Measurements from ENCODE around the gene ZNF141. TPM values are rescaled to one million over a fixed set of nuclear protein-coding genes. Genes with fewer than 3 reads are reported as not detected.

Gene ZNF141
- total RNA-seq, 1 experiment from 2014 or later: 42.1 TPM

GRCh38 chr4:306551-306961 lies 31.1 kb upstream of the ZNF141 start:
- DNase-seq: no peak
- no peak overlapping the region for H2BK15ac ChIP-seq (ENCODE audit: low read depth, low read length)
- no peaks in the 10 kb centered on the region for H3K9me3 ChIP-seq (ENCODE audit: control insufficient read depth, low read depth, low read length)
- H3K14ac ChIP-seq (ENCODE audit: insufficient read depth, low read length): no peak overlapping the region
- H4K8ac ChIP-seq (replicated peaks; ENCODE audit: insufficient read length, low read depth, low read length): no peak overlapping the region
- no peak overlapping the region for H4K91ac ChIP-seq (ENCODE audit: insufficient read length, low read depth, low read length)
- H2AFZ ChIP-seq (ENCODE audit: low read length): no peak overlapping the region
- no peaks in the 10 kb centered on the region for H4K20me1 ChIP-seq (ENCODE audit: control insufficient read depth, insufficient read depth, insufficient read length)
- H3K56ac ChIP-seq (ENCODE audit: insufficient read length, low read depth, low read length): no peak overlapping the region
- peaks cover 3% of the 10 kb centered on the region for H3K23me2 ChIP-seq (ENCODE audit: insufficient read length, low read depth, low read length, poor library complexity, severe bottlenecking)
- Mint-ChIP-seq H3K27ac (no peak overlapping the region), H3K4me1 (peaks cover 5 to 10% of the 10 kb centered on the region in 2 experiments), H3K27me3 (ENCODE audit: low read depth) (no peaks in the 10 kb centered on the region; the same call in none of the 2 replicates), H3K36me3 (ENCODE audit: insufficient read depth in 1 of 3, low read depth in 3 of 3) (peaks cover 22 to 27% (median 22%) of the 10 kb centered on the region in 3 experiments), H3K9me3 (peaks cover 74 to 82% of the 10 kb centered on the region in 2 experiments), H3K4me3 (no peak overlapping the region)
- H3K27ac ChIP-seq (ENCODE audit: insufficient read length, low read depth, low read length): no peak overlapping the region
- H4K5ac ChIP-seq (ENCODE audit: insufficient read length, low read depth, low read length): no peak overlapping the region
- H3K79me1 ChIP-seq (ENCODE audit: insufficient read depth, low read depth, low read length, poor library complexity, severe bottlenecking): peaks cover 5% of the 10 kb centered on the region
- H3K4me2 ChIP-seq (ENCODE audit: insufficient read depth, insufficient read length, low read length): no peak overlapping the region
- no peak overlapping the region for H3K4ac ChIP-seq (ENCODE audit: low read depth, low read length)
- H2BK120ac ChIP-seq (ENCODE audit: low read depth, low read length, poor library complexity, severe bottlenecking): no peak overlapping the region
- no peaks in the 10 kb centered on the region for H3K27me3 ChIP-seq (ENCODE audit: insufficient read depth, low read length)
- H2BK20ac ChIP-seq (ENCODE audit: low read depth, low read length, poor library complexity, severe bottlenecking): no peak overlapping the region
- no peak overlapping the region for H2AK5ac ChIP-seq (ENCODE audit: insufficient read length, low read length)
- H3K9ac ChIP-seq (ENCODE audit: extremely low read depth, insufficient read length, low read length): no peak overlapping the region
- WGBS (ENCODE audit: extremely low coverage, insufficient read length, low lambda C conversion rate): no CpG with 5 or more reads among the region's 3 CpGs
- no peak overlapping the region for H2BK5ac ChIP-seq (ENCODE audit: insufficient read length, low read length)
- no peak for TF ChIP-seq CTCF (conservative IDR thresholded peaks at IDR 0.05)
- no peak overlapping the region for H3K18ac ChIP-seq (ENCODE audit: insufficient read length, low read depth, low read length)
- no peak overlapping the region for H3T11ph ChIP-seq (ENCODE audit: low read length)
- H3K79me2 ChIP-seq (ENCODE audit: insufficient read depth, low read length): peaks cover 29% of the 10 kb centered on the region; the same call in 1 of the 2 replicates
- peaks cover 5% of the 10 kb centered on the region; the same call in 1 of the 2 replicates for H3K4me1 ChIP-seq (ENCODE audit: insufficient read depth, low read length)
- H3K23ac ChIP-seq (ENCODE audit: insufficient read length, low read depth, low read length): no peak overlapping the region
- H2BK12ac ChIP-seq (ENCODE audit: insufficient read length, low read depth, low read length): no peak overlapping the region
